H9 (cell line): Measurements from ENCODE around the gene AFDN. TPM values are rescaled to one million over a fixed set of nuclear protein-coding genes. Genes with fewer than 3 reads are reported as not detected.

Source experiments
- DNase-seq: peaks from one replicate; pipeline ENCODE4 v3.0.0-alpha.2; 2017
- H2AFZ ChIP-seq: one replicate; pipeline ENCODE4 v1.6.1; 2013; ENCODE audit warnings: mild to moderate bottlenecking, low read length, control low read depth, moderate library complexity
- H2AK5ac ChIP-seq: 2 replicates; pipeline ENCODE4 v1.6.1; 2013; ENCODE audit warnings: low read length, control low read depth, mixed read lengths; ENCODE audit not compliant: insufficient read length
- H2BK120ac ChIP-seq: one replicate; pipeline ENCODE4 v1.6.1; 2013; ENCODE audit warnings: low read depth, mild to moderate bottlenecking, low read length, control low read depth, inconsistent platforms; ENCODE audit not compliant: poor library complexity, severe bottlenecking
- H2BK12ac ChIP-seq: 2 replicates; pipeline ENCODE4 v1.6.1; 2013; ENCODE audit warnings: low read length, control low read depth, mixed read lengths, low read depth; ENCODE audit not compliant: insufficient read length
- H2BK15ac ChIP-seq: 2 replicates; pipeline ENCODE4 v1.6.1; 2013; ENCODE audit warnings: low read depth, low read length, control low read depth
- H2BK20ac ChIP-seq: one replicate; pipeline ENCODE4 v1.6.1; 2013; ENCODE audit warnings: low read depth, mild to moderate bottlenecking, low read length, control low read depth, inconsistent platforms; ENCODE audit not compliant: poor library complexity, severe bottlenecking
- H2BK5ac ChIP-seq: 2 replicates; pipeline ENCODE4 v1.6.1; 2013; ENCODE audit warnings: low read length, control low read depth, mixed read lengths; ENCODE audit not compliant: insufficient read length
- H3K14ac ChIP-seq: 2 replicates; pipeline ENCODE4 v1.6.1; 2013; ENCODE audit warnings: low read length, control low read depth; ENCODE audit not compliant: insufficient read depth
- H3K18ac ChIP-seq: 2 replicates; pipeline ENCODE4 v1.6.1; 2013; ENCODE audit warnings: low read depth, mild to moderate bottlenecking, mixed read lengths, low read length, control low read depth; ENCODE audit not compliant: insufficient read length
- H3K23ac ChIP-seq: 2 replicates; pipeline ENCODE4 v1.6.1; 2013; ENCODE audit warnings: low read length, control low read depth, mixed read lengths, low read depth; ENCODE audit not compliant: insufficient read length
- H3K23me2 ChIP-seq: 2 replicates; pipeline ENCODE4 v1.6.1; 2013; ENCODE audit warnings: low read depth, mild to moderate bottlenecking, mixed read lengths, low read length, control low read depth; ENCODE audit not compliant: insufficient read length, poor library complexity, severe bottlenecking
- H3K27ac ChIP-seq: 2 replicates; pipeline ENCODE4 v1.5.1; 2013; ENCODE audit warnings: low read length, control low read depth, mixed read lengths, low read depth; ENCODE audit not compliant: insufficient read length
- H3K27me3 ChIP-seq: 2 replicates; pipeline ENCODE4 v1.6.1; 2013; ENCODE audit warnings: low read length, control low read depth, inconsistent platforms; ENCODE audit not compliant: insufficient read depth
- H3K4ac ChIP-seq: 2 replicates; pipeline ENCODE4 v1.6.1; 2013; ENCODE audit warnings: low read depth, mild to moderate bottlenecking, control low read depth, inconsistent platforms, low read length, moderate library complexity
- H3K4me1 ChIP-seq: 2 replicates; pipeline ENCODE4 v1.6.1; 2013; ENCODE audit warnings: low read length, control low read depth, inconsistent platforms; ENCODE audit not compliant: insufficient read depth
- H3K4me2 ChIP-seq: 2 replicates; pipeline ENCODE4 v1.6.1; 2013; ENCODE audit warnings: low read length, control low read depth, mixed read lengths; ENCODE audit not compliant: insufficient read length, insufficient read depth
- H3K56ac ChIP-seq: 2 replicates; pipeline ENCODE4 v1.6.1; 2013; ENCODE audit warnings: low read depth, mild to moderate bottlenecking, mixed read lengths, low read length, control low read depth; ENCODE audit not compliant: insufficient read length
- H3K79me1 ChIP-seq: 2 replicates; pipeline ENCODE4 v1.6.1; 2013; ENCODE audit warnings: low read depth, mild to moderate bottlenecking, moderate library complexity, low read length, control low read depth, inconsistent platforms; ENCODE audit not compliant: insufficient read depth, poor library complexity, severe bottlenecking
- H3K79me2 ChIP-seq: 2 replicates; pipeline ENCODE4 v1.6.1; 2013; ENCODE audit warnings: low read length, control low read depth, inconsistent platforms; ENCODE audit not compliant: insufficient read depth
- H3K9ac ChIP-seq: 2 replicates; pipeline ENCODE4 v1.6.1; 2013; ENCODE audit warnings: low read length, control low read depth, mixed read lengths; ENCODE audit not compliant: insufficient read length; ENCODE audit errors: extremely low read depth
- H3K9me3 ChIP-seq: one replicate; pipeline ENCODE4 v1.6.1; 2013; ENCODE audit warnings: low read depth, low read length, inconsistent platforms; ENCODE audit not compliant: control insufficient read depth
- H3T11ph ChIP-seq: one replicate; pipeline ENCODE4 v1.6.1; 2013; ENCODE audit warnings: mild to moderate bottlenecking, low read length, control low read depth, inconsistent platforms
- H4K20me1 ChIP-seq: one replicate; pipeline ENCODE4 v1.6.1; 2013; ENCODE audit not compliant: control insufficient read depth, insufficient read length, insufficient read depth
- H4K5ac ChIP-seq: 2 replicates; pipeline ENCODE4 v1.6.1; 2013; ENCODE audit warnings: low read depth, mild to moderate bottlenecking, mixed read lengths, low read length, control low read depth; ENCODE audit not compliant: insufficient read length
- H4K8ac ChIP-seq: replicated peaks from 2 replicates; pipeline ENCODE4 v1.6.1; 2013; ENCODE audit warnings: low read length, control low read depth, mixed read lengths, low read depth; ENCODE audit not compliant: insufficient read length
- H4K91ac ChIP-seq: 2 replicates; pipeline ENCODE4 v1.6.1; 2013; ENCODE audit warnings: low read depth, mild to moderate bottlenecking, moderate library complexity, mixed read lengths, low read length, control low read depth; ENCODE audit not compliant: insufficient read length
- H3K27ac Mint-ChIP-seq, 3 experiments: 2 replicates in 2 of 3; 3 replicates in 1 of 3; pipeline ENCODE4 v1.8.0; 2020 to 2021; ENCODE audit warnings: mixed read lengths in 3 of 3, mild to moderate bottlenecking in 1 of 3, moderate library complexity in 1 of 3
- H3K27me3 Mint-ChIP-seq: 2 replicates; pipeline ENCODE4 v1.8.0; 2021; ENCODE audit warnings: low read depth, mild to moderate bottlenecking, moderate library complexity, mixed read lengths
- H3K36me3 Mint-ChIP-seq, 3 experiments: 2 replicates in 2 of 3; 3 replicates in 1 of 3; pipeline ENCODE4 v1.8.0; 2020 to 2021; ENCODE audit warnings: low read depth in 3 of 3, mixed read lengths in 3 of 3; ENCODE audit not compliant: insufficient read depth in 1 of 3
- H3K4me1 Mint-ChIP-seq, 2 experiments: 2 replicates each; pipeline ENCODE4 v1.8.0; 2020; ENCODE audit warnings: mixed read lengths in 2 of 2
- H3K4me3 Mint-ChIP-seq, 2 experiments: 2 replicates in 1 of 2; 3 replicates in 1 of 2; pipeline ENCODE4 v1.8.0; 2020 to 2021; ENCODE audit warnings: mild to moderate bottlenecking in 2 of 2, mixed read lengths in 2 of 2, moderate library complexity in 1 of 2
- H3K9me3 Mint-ChIP-seq, 2 experiments: 2 replicates in 1 of 2; 3 replicates in 1 of 2; pipeline ENCODE4 v1.8.0; 2020; ENCODE audit warnings: mild to moderate bottlenecking in 2 of 2, mixed read lengths in 2 of 2, moderate library complexity in 1 of 2
- WGBS: extraction: QIAGEN DNeasy Blood & Tissue Kit; methylation state at CpG from one replicate; pipeline ENCODE4 v1.1.7; 2013; ENCODE audit warnings: missing lambda C conversion rate, low lambda C conversion rate, mixed read lengths; ENCODE audit not compliant: insufficient read length; ENCODE audit errors: extremely low coverage; 5-methylcytosine and 5-hydroxymethylcytosine counted together
- total RNA-seq: library from RNA; stranded (reverse); gene quantifications from 2 replicates; pipeline ENCODE4 v1.2.1, GENCODE V29; 2021
- TF ChIP-seq, protein P1 (sequence below): fragments of 200-600 bp; sonication (generic); conservative IDR thresholded peaks from 3 replicates; pipeline ENCODE4 v1.8.0; 2021; ENCODE audit warnings: antibody characterized with exemption, mild to moderate bottlenecking

The AFDN gene
- total RNA-seq, 1 experiment from 2014 or later: 157 TPM

DNA sequence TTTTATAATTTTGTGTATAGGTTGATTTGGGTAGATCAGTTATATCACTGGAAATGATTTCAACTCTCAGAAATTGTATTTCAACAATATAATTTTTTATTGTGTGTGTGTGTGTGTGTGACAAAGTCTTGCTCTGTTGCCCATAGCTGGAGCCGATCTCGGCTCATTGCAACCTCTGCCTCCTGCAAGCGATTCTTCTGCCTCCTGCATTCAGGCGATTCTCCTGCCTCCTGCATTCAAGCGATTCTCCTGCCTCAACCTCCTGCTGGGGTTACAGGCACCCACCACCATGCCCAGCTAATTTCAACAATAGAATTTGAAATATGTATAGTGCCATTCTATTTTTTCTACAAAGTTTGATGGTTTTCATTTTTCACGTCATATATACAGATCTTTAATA is 24.1 kb downstream of the AFDN start:
- no CpG with 5 or more reads among the region's 6 CpGs for WGBS
- H2BK5ac ChIP-seq: no peak overlapping the region
- peaks cover 34% of the 10 kb centered on the region for H3K79me2 ChIP-seq
- no peak overlapping the region for H3K4ac ChIP-seq
- no peak overlapping the region for H3T11ph ChIP-seq
- no peak overlapping the region for H2AK5ac ChIP-seq
- H3K9me3 Mint-ChIP-seq: no peaks in the 10 kb centered on the region; a peak in 1 of 5 replicates
- H3K14ac ChIP-seq: no peak overlapping the region
- H4K8ac ChIP-seq: no peak overlapping the region
- no peaks in the 10 kb centered on the region for H3K27me3 ChIP-seq
- H3K9me3 ChIP-seq: no peaks in the 10 kb centered on the region
- H2AFZ ChIP-seq: no peak overlapping the region
- H3K27ac ChIP-seq: no peak overlapping the region
- no peak overlapping the region for H2BK15ac ChIP-seq
- H3K27ac Mint-ChIP-seq: peak overlapping the region; percentile 72 to 92 (median 86); a peak in 5 of 7 replicates
- TF ChIP-seq, protein P1, sequence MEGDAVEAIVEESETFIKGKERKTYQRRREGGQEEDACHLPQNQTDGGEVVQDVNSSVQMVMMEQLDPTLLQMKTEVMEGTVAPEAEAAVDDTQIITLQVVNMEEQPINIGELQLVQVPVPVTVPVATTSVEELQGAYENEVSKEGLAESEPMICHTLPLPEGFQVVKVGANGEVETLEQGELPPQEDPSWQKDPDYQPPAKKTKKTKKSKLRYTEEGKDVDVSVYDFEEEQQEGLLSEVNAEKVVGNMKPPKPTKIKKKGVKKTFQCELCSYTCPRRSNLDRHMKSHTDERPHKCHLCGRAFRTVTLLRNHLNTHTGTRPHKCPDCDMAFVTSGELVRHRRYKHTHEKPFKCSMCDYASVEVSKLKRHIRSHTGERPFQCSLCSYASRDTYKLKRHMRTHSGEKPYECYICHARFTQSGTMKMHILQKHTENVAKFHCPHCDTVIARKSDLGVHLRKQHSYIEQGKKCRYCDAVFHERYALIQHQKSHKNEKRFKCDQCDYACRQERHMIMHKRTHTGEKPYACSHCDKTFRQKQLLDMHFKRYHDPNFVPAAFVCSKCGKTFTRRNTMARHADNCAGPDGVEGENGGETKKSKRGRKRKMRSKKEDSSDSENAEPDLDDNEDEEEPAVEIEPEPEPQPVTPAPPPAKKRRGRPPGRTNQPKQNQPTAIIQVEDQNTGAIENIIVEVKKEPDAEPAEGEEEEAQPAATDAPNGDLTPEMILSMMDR: no peak
- peaks cover 2% of the 10 kb centered on the region; the same call in 1 of the 2 replicates for H3K4me1 ChIP-seq
- DNase-seq: peak; percentile 34
- H3K23me2 ChIP-seq: no peaks in the 10 kb centered on the region
- peak overlapping the region; percentile 50 for H3K18ac ChIP-seq
- H3K36me3 Mint-ChIP-seq: no peaks in the 10 kb centered on the region; a peak in 1 of 7 replicates
- no peak overlapping the region for H3K23ac ChIP-seq
- peak overlapping the region in 1 of 2 experiments; percentile 23; a peak in 2 of 5 replicates for H3K4me3 Mint-ChIP-seq
- no peaks in the 10 kb centered on the region for H4K20me1 ChIP-seq
- H3K9ac ChIP-seq: no peak overlapping the region
- H4K5ac ChIP-seq: no peak overlapping the region
- no peak overlapping the region for H2BK120ac ChIP-seq
- H3K27me3 Mint-ChIP-seq: no peaks in the 10 kb centered on the region
- no peak overlapping the region for H2BK20ac ChIP-seq
- H4K91ac ChIP-seq: no peak overlapping the region
- no peak overlapping the region for H2BK12ac ChIP-seq
- peaks cover 2% of the 10 kb centered on the region for H3K79me1 ChIP-seq
- H3K56ac ChIP-seq: no peak overlapping the region
- no peak overlapping the region for H3K4me2 ChIP-seq
- peaks cover 69 to 84% of the 10 kb centered on the region in 2 experiments for H3K4me1 Mint-ChIP-seq
